ENCODE measurements around the gene FBRSL1. TPM values are rescaled to one million over a fixed set of nuclear protein-coding genes. Genes with fewer than 3 reads are reported as not detected.

FBRSL1 gene
- total RNA-seq, 4 donors from 2014 or later: 5.9 to 34.3 (median 23.4) TPM

DNA sequence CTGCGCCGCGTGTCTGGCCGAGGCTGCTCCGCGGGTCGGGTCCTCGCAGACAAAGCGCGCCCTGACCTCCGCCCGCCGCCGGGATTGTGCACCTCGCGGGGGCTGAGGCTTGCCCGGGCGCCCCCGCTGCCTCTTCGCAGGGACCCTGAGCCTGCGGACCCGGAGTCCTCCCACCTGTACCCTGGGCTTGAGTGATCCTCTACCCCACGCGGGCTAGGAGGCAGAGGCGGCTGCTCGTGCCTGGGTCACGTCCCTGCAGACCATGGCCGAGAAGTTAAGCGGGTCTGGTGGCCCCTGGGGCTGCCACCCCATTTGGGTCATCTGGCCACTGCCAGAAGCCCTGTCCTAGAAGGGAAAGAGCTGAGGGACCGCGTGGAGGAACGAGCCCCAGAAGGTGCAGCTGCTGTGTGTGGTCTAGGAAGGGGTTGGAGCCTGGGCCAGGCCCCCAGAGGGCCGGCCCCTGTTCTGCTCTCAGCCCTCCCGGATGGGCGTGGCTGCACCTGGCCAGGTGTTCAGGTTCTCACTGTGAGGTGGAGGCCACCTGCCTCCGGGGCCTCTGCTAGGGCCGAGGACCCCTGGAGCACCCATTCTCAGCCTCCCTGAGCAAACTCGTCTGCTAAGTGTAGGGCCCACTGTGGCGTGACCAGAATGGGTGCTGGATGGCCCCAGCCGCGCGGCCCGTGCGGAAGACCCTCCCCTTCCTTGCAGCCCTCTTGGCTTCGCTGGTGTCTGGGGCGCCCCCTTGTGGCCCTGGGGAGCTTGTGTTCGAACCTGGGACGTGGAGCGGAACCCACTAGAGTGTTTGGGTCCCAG, 70.9 kb downstream of the FBRSL1 start:
- Histone ChIP-seq H3K9me3 (no peaks in the 10 kb centered on the region), H3K4me3 (peak overlapping the region; percentile 51 to 73 (median 59)), H3K4me1 (peaks cover 13 to 30% (median 20%) of the 10 kb centered on the region in 3 donors), H3K36me3 (peaks cover 0 to 10% (median 0%) of the 10 kb centered on the region in 3 donors), H3K27ac (peak overlapping the region in 2 of 4 donors; percentile 50 to 52), H3K27me3 (peaks cover 0 to 10% (median 0%) of the 10 kb centered on the region in 4 donors)
- intact Hi-C loops (cut with DNase I): no loop called here
- TF ChIP-seq POLR2A (IDR thresholded peaks at IDR 0.05): no peak
- TF ChIP-seq, protein P1, sequence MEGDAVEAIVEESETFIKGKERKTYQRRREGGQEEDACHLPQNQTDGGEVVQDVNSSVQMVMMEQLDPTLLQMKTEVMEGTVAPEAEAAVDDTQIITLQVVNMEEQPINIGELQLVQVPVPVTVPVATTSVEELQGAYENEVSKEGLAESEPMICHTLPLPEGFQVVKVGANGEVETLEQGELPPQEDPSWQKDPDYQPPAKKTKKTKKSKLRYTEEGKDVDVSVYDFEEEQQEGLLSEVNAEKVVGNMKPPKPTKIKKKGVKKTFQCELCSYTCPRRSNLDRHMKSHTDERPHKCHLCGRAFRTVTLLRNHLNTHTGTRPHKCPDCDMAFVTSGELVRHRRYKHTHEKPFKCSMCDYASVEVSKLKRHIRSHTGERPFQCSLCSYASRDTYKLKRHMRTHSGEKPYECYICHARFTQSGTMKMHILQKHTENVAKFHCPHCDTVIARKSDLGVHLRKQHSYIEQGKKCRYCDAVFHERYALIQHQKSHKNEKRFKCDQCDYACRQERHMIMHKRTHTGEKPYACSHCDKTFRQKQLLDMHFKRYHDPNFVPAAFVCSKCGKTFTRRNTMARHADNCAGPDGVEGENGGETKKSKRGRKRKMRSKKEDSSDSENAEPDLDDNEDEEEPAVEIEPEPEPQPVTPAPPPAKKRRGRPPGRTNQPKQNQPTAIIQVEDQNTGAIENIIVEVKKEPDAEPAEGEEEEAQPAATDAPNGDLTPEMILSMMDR (IDR thresholded peaks at IDR 0.05): peak in 5 of 6 experiments; percentile 53 to 75 (median 55)
- DNase-seq: no peak
- 2% methylated on average over 7 of the region's 49 CpGs; no CpG with 5 or more reads in 1 of the 2 donors for WGBS, 2 donors

Other genes with a start within 250 kb of the FBRSL1 start
- not detected for gene GALNT9, start 160.6 kb upstream of the FBRSL1 start, total RNA-seq
- 1 to 10 TPM in 1 of 4 donors, not detected in 3; 1.5 TPM for gene LRCOL1, start 120.4 kb downstream of the FBRSL1 start, total RNA-seq
- gene P2RX2, start 128.6 kb downstream of the FBRSL1 start, total RNA-seq: 1 to 10 TPM in 1 of 4 donors, under 1 TPM in 1, not detected in 2; 0.35 to 8.0 TPM
- 10 to 100 TPM; 17.8 to 42.4 (median 27.0) TPM for gene POLE, start 197.2 kb downstream of the FBRSL1 start, total RNA-seq
- gene PXMP2, start 197.4 kb downstream of the FBRSL1 start, total RNA-seq: 10 to 100 TPM; 16.3 to 31.9 (median 18.5) TPM
- gene PGAM5, start 220.7 kb downstream of the FBRSL1 start, total RNA-seq: 10 to 100 TPM; 33.9 to 71.0 (median 39.9) TPM